Measurements from ENCODE around the gene OGDH. TPM values are rescaled to one million over a fixed set of nuclear protein-coding genes. Genes with fewer than 3 reads are reported as not detected.

Gene OGDH
- polyA plus RNA-seq, 4 donors = 66.8 to 136 (median 112) TPM

- 91 to 94% (median 93%) methylated on average over 4 of the region's 4 CpGs for WGBS, 3 donors
- no peaks in the 10 kb centered on the region for H3K9me3 ChIP-seq (ENCODE audit: control insufficient read depth in 2 of 2, insufficient read depth in 1 of 2, low read depth in 1 of 2, low read length in 1 of 2)
- no peaks in the 10 kb centered on the region for H3K27me3 ChIP-seq (ENCODE audit: control insufficient read depth in 3 of 3, insufficient read depth in 3 of 3, low read length in 3 of 3)
- H3K4me1 ChIP-seq (ENCODE audit: control insufficient read depth in 3 of 3, insufficient read depth in 2 of 3, low read depth in 1 of 3, low read length in 2 of 3) = no peaks in the 10 kb centered on the region
- no peaks in the 10 kb centered on the region for H3K36me3 ChIP-seq (ENCODE audit: control insufficient read depth in 3 of 3, insufficient read depth in 2 of 3, low read depth in 1 of 3, low read length in 3 of 3)
- no peak overlapping the region for H3K4me3 ChIP-seq (ENCODE audit: low read depth in 1 of 3, low read length in 3 of 3)
- no peak for DNase-seq
- no peak overlapping the region for H3K27ac ChIP-seq (ENCODE audit: low read depth in 1 of 3, low read length in 2 of 3)
- FAIRE-seq = no peak
These were observed 131.8 kb downstream of the OGDH start for GRCh38 chr7:44738051-44738723.

GRCh38 chr7:44738876-44739665 is 132.6 kb downstream of the OGDH start:
- WGBS, 3 donors = 92 to 96% (median 92%) methylated on average over 23 of the region's 23 CpGs
- no peaks in the 10 kb centered on the region for H3K27me3 ChIP-seq (ENCODE audit: control insufficient read depth in 3 of 3, insufficient read depth in 3 of 3, low read length in 3 of 3)
- H3K9me3 ChIP-seq (ENCODE audit: control insufficient read depth in 2 of 2, insufficient read depth in 1 of 2, low read depth in 1 of 2, low read length in 1 of 2) = no peaks in the 10 kb centered on the region
- no peak overlapping the region for H3K4me3 ChIP-seq (ENCODE audit: low read depth in 1 of 3, low read length in 3 of 3)
- H3K4me1 ChIP-seq (ENCODE audit: control insufficient read depth in 3 of 3, insufficient read depth in 2 of 3, low read depth in 1 of 3, low read length in 2 of 3) = no peaks in the 10 kb centered on the region
- DNase-seq = no peak
- H3K36me3 ChIP-seq (ENCODE audit: control insufficient read depth in 3 of 3, insufficient read depth in 2 of 3, low read depth in 1 of 3, low read length in 3 of 3) = no peaks in the 10 kb centered on the region
- no peak overlapping the region for H3K27ac ChIP-seq (ENCODE audit: low read depth in 1 of 3, low read length in 2 of 3)
- no peak for FAIRE-seq

GRCh38 chr7:44740055-44740454 is 133.6 kb downstream of the OGDH start:
- Histone ChIP-seq H3K4me1 (ENCODE audit: control insufficient read depth in 3 of 3, insufficient read depth in 2 of 3, low read depth in 1 of 3, low read length in 2 of 3) (no peaks in the 10 kb centered on the region), H3K27ac (ENCODE audit: low read depth in 1 of 3, low read length in 2 of 3) (no peak overlapping the region), H3K9me3 (ENCODE audit: control insufficient read depth in 2 of 2, insufficient read depth in 1 of 2, low read depth in 1 of 2, low read length in 1 of 2) (no peaks in the 10 kb centered on the region), H3K4me3 (ENCODE audit: low read depth in 1 of 3, low read length in 3 of 3) (no peak overlapping the region), H3K27me3 (ENCODE audit: control insufficient read depth in 3 of 3, insufficient read depth in 3 of 3, low read length in 3 of 3) (no peaks in the 10 kb centered on the region), H3K36me3 (ENCODE audit: control insufficient read depth in 3 of 3, insufficient read depth in 2 of 3, low read depth in 1 of 3, low read length in 3 of 3) (no peaks in the 10 kb centered on the region)
- WGBS, 3 donors = 91 to 97% (median 95%) methylated on average over 2 of the region's 2 CpGs
- DNase-seq = no peak
- FAIRE-seq = no peak

- Histone ChIP-seq H3K27me3 (ENCODE audit: control insufficient read depth in 3 of 3, insufficient read depth in 3 of 3, low read length in 3 of 3) (no peaks in the 10 kb centered on the region), H3K9me3 (ENCODE audit: control insufficient read depth in 2 of 2, insufficient read depth in 1 of 2, low read depth in 1 of 2, low read length in 1 of 2) (no peaks in the 10 kb centered on the region), H3K4me1 (ENCODE audit: control insufficient read depth in 3 of 3, insufficient read depth in 2 of 3, low read depth in 1 of 3, low read length in 2 of 3) (peaks cover 0 to 2% (median 0%) of the 10 kb centered on the region in 3 donors), H3K36me3 (ENCODE audit: control insufficient read depth in 3 of 3, insufficient read depth in 2 of 3, low read depth in 1 of 3, low read length in 3 of 3) (no peaks in the 10 kb centered on the region), H3K4me3 (ENCODE audit: low read depth in 1 of 3, low read length in 3 of 3) (no peak overlapping the region), H3K27ac (ENCODE audit: low read depth in 1 of 3, low read length in 2 of 3) (no peak overlapping the region)
- no peak for DNase-seq
- WGBS, 3 donors = 69 to 79% (median 76%) methylated on average over 1 of the region's 1 CpG
- FAIRE-seq = no peak
These were observed 137.3 kb downstream of the OGDH start for GRCh38 chr7:44743750-44744149.

GRCh38 chr7:44748045-44748947 is 141.9 kb downstream of the OGDH start, which contains the start of gene ZMIZ2:
Gene ZMIZ2 (plus strand): TSS chr7:44748847. CDS start chr7:44756250, 7,403 bp downstream.
- WGBS, 3 donors = 1% methylated on average over 40 to 92 of the region's 92 CpGs

GRCh38 chr7:44748948-44749731 is 142.7 kb downstream of the OGDH start:
- DNase-seq (no peak), FAIRE-seq (no peak)
- peak overlapping the region; percentile 12 to 86 (median 36) for H3K27ac ChIP-seq (ENCODE audit: low read depth in 1 of 3, low read length in 2 of 3)
- H3K27me3 ChIP-seq (ENCODE audit: control insufficient read depth in 3 of 3, insufficient read depth in 3 of 3, low read length in 3 of 3) = no peaks in the 10 kb centered on the region
- no peaks in the 10 kb centered on the region for H3K9me3 ChIP-seq (ENCODE audit: control insufficient read depth in 2 of 2, insufficient read depth in 1 of 2, low read depth in 1 of 2, low read length in 1 of 2)
- 0 to 2% (median 1%) methylated on average over 31 to 60 of the region's 60 CpGs for WGBS, 3 donors
- peaks cover 5 to 25% (median 9%) of the 10 kb centered on the region in 3 donors for H3K4me1 ChIP-seq (ENCODE audit: control insufficient read depth in 3 of 3, insufficient read depth in 2 of 3, low read depth in 1 of 3, low read length in 2 of 3)
- peaks cover 0 to 17% (median 0%) of the 10 kb centered on the region in 3 donors for H3K36me3 ChIP-seq (ENCODE audit: control insufficient read depth in 3 of 3, insufficient read depth in 2 of 3, low read depth in 1 of 3, low read length in 3 of 3)
- H3K4me3 ChIP-seq (ENCODE audit: low read depth in 1 of 3, low read length in 3 of 3) = peak overlapping the region; percentile 84 to 88 (median 86)

More at GRCh38 chr7:44748045-44748947, 141.9 kb downstream of the OGDH start, which contains the start of gene ZMIZ2:
- peak; percentile 91 to 97 for DNase-seq
- H3K4me1 ChIP-seq (ENCODE audit: control insufficient read depth in 3 of 3, insufficient read depth in 2 of 3, low read depth in 1 of 3, low read length in 2 of 3) = peaks cover 5 to 25% (median 9%) of the 10 kb centered on the region in 3 donors
- H3K9me3 ChIP-seq (ENCODE audit: control insufficient read depth in 2 of 2, insufficient read depth in 1 of 2, low read depth in 1 of 2, low read length in 1 of 2) = no peaks in the 10 kb centered on the region
- FAIRE-seq = no peak
- H3K4me3 ChIP-seq (ENCODE audit: low read depth in 1 of 3, low read length in 3 of 3) = peak within 1 kb of the TSS; percentile 84 to 88 (median 86)
- no peaks in the 10 kb centered on the region for H3K27me3 ChIP-seq (ENCODE audit: control insufficient read depth in 3 of 3, insufficient read depth in 3 of 3, low read length in 3 of 3)
- H3K27ac ChIP-seq (ENCODE audit: low read depth in 1 of 3, low read length in 2 of 3) = peak within 1 kb of the TSS; percentile 90 to 97 (median 93)
- peaks cover 0 to 15% (median 0%) of the 10 kb centered on the region in 3 donors for H3K36me3 ChIP-seq (ENCODE audit: control insufficient read depth in 3 of 3, insufficient read depth in 2 of 3, low read depth in 1 of 3, low read length in 3 of 3)

GRCh38 chr7:44749992-44750391 is 143.6 kb downstream of the OGDH start:
- Histone ChIP-seq H3K27me3 (ENCODE audit: control insufficient read depth in 3 of 3, insufficient read depth in 3 of 3, low read length in 3 of 3) (no peaks in the 10 kb centered on the region), H3K4me3 (ENCODE audit: low read depth in 1 of 3, low read length in 3 of 3) (peak overlapping the region in 2 of 3 donors; percentile 84 to 86), H3K9me3 (ENCODE audit: control insufficient read depth in 2 of 2, insufficient read depth in 1 of 2, low read depth in 1 of 2, low read length in 1 of 2) (no peaks in the 10 kb centered on the region), H3K27ac (ENCODE audit: low read depth in 1 of 3, low read length in 2 of 3) (peak overlapping the region in 2 of 3 donors; percentile 65 to 86), H3K36me3 (ENCODE audit: control insufficient read depth in 3 of 3, insufficient read depth in 2 of 3, low read depth in 1 of 3, low read length in 3 of 3) (peaks cover 0 to 26% (median 0%) of the 10 kb centered on the region in 3 donors), H3K4me1 (ENCODE audit: control insufficient read depth in 3 of 3, insufficient read depth in 2 of 3, low read depth in 1 of 3, low read length in 2 of 3) (peaks cover 5 to 25% (median 9%) of the 10 kb centered on the region in 3 donors)
- 62 to 81% (median 68%) methylated on average over 2 of the region's 2 CpGs for WGBS, 3 donors
- FAIRE-seq (no peak), DNase-seq (no peak)
